Mesodermal cell (in vitro differentiated cells): ENCODE data around the gene SDHA.

Experiments
- H3K27ac ChIP-seq: 2 replicates; pipeline ENCODE4 v1.7.0; 2013; ENCODE audit warnings: mild to moderate bottlenecking, low read depth, low read length, moderate library complexity; ENCODE audit not compliant: severe bottlenecking
- H3K36me3 ChIP-seq: 2 replicates; pipeline ENCODE4 v1.7.1; 2013; ENCODE audit warnings: mild to moderate bottlenecking, low read length, moderate library complexity; ENCODE audit not compliant: control insufficient read depth, insufficient read depth
- H3K4me1 ChIP-seq: one replicate; pipeline ENCODE4 v1.7.1; 2013; ENCODE audit warnings: mild to moderate bottlenecking, low read length; ENCODE audit not compliant: insufficient read depth, control insufficient read depth, poor library complexity, severe bottlenecking
- H3K4me3 ChIP-seq: 2 replicates; pipeline ENCODE4 v1.7.0; 2013; ENCODE audit warnings: low read length, control low read depth, mild to moderate bottlenecking; ENCODE audit not compliant: insufficient read depth, poor library complexity, severe bottlenecking; ENCODE audit errors: extremely low read depth
- H3K9me3 ChIP-seq: 2 replicates; pipeline ENCODE4 v1.7.1; 2013; ENCODE audit warnings: mild to moderate bottlenecking, low read length, moderate library complexity; ENCODE audit not compliant: control insufficient read depth
- WGBS, 2 experiments: methylation state at CpG; one replicate each; pipeline ENCODE4 v1.1.5; 2013; ENCODE audit warnings: missing lambda C conversion rate in 2 of 2; ENCODE audit not compliant: insufficient coverage in 2 of 2; 5-methylcytosine and 5-hydroxymethylcytosine counted together

Gene SDHA

DNA sequence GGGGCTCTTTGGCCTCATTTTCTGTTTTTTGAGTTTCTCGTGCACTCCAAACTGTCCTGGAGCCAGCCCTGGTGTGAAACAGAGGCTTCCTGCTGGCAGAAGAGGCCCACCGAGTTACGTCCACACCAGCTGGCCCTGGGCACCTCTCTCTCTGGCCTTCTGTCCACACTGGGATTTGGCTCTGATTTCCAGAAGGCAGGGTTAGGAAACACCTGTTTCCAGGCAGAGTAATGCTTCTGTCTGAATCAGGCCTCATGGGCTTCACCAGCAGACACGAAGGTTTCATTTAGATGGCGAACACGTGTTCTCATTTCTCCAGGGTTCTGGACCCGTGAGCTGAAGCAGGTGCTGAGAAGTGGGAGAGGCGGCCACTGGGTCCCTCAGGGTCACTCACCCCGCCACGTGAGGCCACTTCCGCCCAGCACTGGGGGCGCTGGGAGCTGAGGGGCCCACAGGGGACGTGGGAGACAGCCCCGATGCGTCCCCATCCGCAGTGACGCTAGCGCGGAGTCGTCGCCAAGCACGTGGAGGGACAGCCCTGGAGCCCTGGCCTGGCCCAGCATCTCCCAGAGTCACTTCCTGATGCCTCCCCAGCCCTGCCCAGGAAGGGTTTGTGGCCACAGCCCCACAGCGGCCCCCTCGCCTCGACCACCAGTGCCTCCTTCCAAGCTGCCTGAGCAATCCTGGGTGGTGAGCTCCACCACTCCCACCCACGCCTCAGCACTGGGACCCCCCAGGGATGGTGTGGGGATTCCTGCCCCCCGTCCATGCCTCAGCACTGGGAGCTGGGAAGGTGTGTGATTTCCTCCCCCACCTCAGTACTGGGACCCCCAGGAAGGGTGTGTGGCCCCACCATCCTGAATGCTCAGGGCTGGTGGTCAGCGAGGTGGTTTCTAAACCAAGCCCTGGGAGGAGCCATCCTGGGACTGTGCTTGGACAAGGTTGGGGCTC lies 31.8 kb upstream of the SDHA start:
- 94% methylated on average over 16 to 25 of the region's 28 CpGs for WGBS, 2 experiments
- Histone ChIP-seq H3K27ac (no peak overlapping the region), H3K4me3 (no peak overlapping the region), H3K36me3 (no peaks in the 10 kb centered on the region), H3K9me3 (no peaks in the 10 kb centered on the region), H3K4me1 (no peaks in the 10 kb centered on the region)

DNA sequence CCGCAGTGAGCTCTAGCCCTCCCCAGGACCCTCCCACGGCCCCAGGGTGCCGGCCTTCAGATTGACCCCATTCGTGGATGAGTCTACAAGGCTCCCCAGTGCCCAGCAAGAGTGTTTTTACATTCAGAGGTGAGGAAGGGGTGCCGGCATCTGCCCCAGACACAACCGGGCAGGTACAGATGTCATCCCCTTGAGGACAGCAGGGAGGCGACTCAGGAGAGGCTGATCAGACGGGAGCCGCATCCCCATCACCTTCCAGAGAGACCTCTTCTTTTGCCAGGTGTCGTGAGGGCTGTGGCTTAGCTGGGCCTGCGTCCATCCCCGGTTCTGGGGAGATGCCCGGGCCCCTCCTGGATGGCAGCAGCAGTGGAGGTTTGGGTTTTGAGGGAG lies 31.1 kb upstream of the SDHA start:
- WGBS, 2 experiments, result 86 to 87% methylated on average over 8 to 9 of the region's 13 CpGs
- Histone ChIP-seq H3K27ac (no peak overlapping the region), H3K4me3 (no peak overlapping the region), H3K36me3 (no peaks in the 10 kb centered on the region), H3K4me1 (no peaks in the 10 kb centered on the region), H3K9me3 (no peaks in the 10 kb centered on the region)

GRCh38 chr5:187617-188451 lies 30.3 kb upstream of the SDHA start:
- Histone ChIP-seq H3K4me1 (no peaks in the 10 kb centered on the region), H3K4me3 (no peak overlapping the region), H3K36me3 (no peaks in the 10 kb centered on the region), H3K27ac (no peak overlapping the region), H3K9me3 (no peaks in the 10 kb centered on the region)
- WGBS, 2 experiments, result 76 to 81% methylated on average over 17 to 20 of the region's 21 CpGs

DNA sequence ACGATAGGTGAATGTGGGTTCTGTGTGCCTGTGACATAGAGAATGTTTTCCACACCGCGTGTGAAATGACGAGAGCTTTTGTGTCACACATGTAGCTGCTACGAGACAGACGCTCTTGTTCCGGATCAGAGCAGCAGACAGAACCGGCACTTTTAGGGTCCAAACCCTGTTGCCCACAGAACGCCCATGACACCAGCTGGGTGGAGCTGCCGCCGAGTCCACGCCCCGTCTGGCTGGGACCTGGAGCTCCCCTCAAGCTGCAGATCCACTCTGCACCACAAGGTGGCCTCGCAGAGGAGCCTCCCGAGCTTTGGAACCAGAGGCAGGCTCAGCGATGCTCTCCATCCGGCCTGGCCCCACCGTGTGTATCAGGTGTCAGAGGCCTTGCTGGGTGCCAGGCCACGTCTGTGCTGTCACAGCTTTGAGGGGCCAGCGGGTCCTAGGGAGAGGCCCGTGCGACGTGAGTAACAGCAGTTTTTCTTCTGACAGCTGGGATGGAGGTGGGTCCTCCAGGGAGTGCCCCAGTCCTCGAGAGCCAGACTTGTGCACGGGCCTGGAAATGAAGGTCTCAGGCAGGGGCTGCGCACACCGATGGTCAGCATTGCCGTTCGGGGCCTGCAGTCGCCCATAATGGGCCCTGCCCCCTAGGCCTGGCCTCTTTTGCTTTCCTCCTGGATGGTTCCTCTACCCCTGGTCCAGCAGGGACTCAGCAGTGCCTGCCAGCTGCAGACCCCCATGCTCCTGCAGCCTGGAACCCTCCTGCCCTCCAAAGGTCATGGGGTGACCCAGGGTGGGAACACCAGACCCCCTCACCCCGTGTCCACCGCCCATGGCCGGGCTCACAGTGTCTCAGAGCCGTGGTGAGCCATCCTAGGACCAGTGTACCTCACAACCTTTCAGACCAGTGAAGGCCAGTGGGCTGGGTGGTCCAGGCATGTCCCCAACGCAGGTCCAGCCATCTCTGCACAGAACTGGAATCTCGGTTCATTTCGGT lies 29.3 kb upstream of the SDHA start:
- Histone ChIP-seq H3K4me3 (no peak overlapping the region), H3K4me1 (no peaks in the 10 kb centered on the region), H3K36me3 (no peaks in the 10 kb centered on the region), H3K9me3 (no peaks in the 10 kb centered on the region), H3K27ac (no peak overlapping the region)
- WGBS, 2 experiments, result 46 to 48% methylated on average over 28 to 36 of the region's 37 CpGs

GRCh38 chr5:189486-189885 lies 28.6 kb upstream of the SDHA start:
- H3K4me3 ChIP-seq, result no peak overlapping the region
- no peak overlapping the region for H3K27ac ChIP-seq
- no peaks in the 10 kb centered on the region for H3K4me1 ChIP-seq
- H3K9me3 ChIP-seq, result no peaks in the 10 kb centered on the region
- H3K36me3 ChIP-seq, result no peaks in the 10 kb centered on the region
- 93 to 94% methylated on average over 5 to 8 of the region's 10 CpGs for WGBS, 2 experiments

DNA sequence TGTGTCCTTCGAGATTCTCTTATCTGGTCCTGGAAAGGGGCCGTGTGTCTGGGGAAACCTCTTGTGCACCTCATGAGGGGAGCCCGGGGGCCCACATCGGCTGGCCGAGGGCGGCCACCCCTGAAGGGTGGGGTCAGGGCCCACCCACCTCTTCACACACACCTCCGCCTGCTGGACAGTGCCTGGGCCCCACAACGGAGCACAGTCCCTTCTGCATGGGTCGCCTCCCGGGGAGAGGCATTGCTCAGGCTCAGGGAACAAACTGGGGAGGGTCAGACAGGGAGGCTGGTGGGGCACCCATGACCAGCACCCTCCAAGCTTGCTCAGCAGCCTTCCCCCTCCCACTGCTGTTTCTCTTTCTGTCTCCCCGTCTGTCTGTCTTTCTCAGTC lies 28.1 kb upstream of the SDHA start:
- H3K27ac ChIP-seq, result no peak overlapping the region
- H3K36me3 ChIP-seq, result no peaks in the 10 kb centered on the region
- whole genome bisulfite sequencing, 2 experiments, result 86 to 93% methylated on average over 4 to 7 of the region's 11 CpGs
- H3K9me3 ChIP-seq, result no peaks in the 10 kb centered on the region
- H3K4me3 ChIP-seq, result no peak overlapping the region
- no peaks in the 10 kb centered on the region for H3K4me1 ChIP-seq

DNA sequence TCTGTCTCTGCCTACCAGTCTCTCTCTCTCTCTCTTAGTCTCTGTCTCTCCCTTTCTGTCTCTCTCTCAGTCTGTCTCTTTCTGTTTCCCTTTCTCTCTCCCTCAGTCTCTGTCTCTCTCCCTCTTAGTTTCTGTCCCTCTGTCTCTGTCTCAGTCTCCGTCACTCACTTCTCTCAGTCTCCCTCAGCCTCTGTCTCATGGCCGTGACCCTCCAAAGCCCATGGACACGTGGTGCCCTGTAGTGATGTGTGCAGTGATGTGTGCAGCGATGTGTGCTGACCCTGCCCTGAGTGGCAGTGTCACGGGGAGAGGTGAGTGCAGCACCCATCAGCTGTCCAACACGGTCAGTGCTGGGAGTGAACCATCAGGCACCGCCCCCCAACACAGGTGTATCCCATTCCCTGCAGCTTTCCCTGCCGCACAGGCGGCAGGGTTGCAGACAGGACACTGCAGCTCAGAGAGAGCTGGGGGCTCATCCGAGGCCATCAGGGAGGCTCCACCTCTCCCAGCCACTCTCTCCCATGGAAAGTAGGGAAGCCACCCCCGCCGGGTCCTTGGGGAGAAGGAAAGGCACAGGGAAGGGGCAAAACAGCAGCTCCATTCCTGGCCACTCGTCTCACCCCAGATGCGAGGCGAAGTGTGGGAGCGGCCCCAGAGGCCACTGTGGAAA lies 27.6 kb upstream of the SDHA start:
- Histone ChIP-seq H3K9me3 (no peaks in the 10 kb centered on the region), H3K4me3 (no peak overlapping the region), H3K27ac (no peak overlapping the region), H3K4me1 (no peaks in the 10 kb centered on the region), H3K36me3 (no peaks in the 10 kb centered on the region)
- WGBS, 2 experiments, result 43 to 71% methylated on average over 4 to 10 of the region's 16 CpGs

DNA sequence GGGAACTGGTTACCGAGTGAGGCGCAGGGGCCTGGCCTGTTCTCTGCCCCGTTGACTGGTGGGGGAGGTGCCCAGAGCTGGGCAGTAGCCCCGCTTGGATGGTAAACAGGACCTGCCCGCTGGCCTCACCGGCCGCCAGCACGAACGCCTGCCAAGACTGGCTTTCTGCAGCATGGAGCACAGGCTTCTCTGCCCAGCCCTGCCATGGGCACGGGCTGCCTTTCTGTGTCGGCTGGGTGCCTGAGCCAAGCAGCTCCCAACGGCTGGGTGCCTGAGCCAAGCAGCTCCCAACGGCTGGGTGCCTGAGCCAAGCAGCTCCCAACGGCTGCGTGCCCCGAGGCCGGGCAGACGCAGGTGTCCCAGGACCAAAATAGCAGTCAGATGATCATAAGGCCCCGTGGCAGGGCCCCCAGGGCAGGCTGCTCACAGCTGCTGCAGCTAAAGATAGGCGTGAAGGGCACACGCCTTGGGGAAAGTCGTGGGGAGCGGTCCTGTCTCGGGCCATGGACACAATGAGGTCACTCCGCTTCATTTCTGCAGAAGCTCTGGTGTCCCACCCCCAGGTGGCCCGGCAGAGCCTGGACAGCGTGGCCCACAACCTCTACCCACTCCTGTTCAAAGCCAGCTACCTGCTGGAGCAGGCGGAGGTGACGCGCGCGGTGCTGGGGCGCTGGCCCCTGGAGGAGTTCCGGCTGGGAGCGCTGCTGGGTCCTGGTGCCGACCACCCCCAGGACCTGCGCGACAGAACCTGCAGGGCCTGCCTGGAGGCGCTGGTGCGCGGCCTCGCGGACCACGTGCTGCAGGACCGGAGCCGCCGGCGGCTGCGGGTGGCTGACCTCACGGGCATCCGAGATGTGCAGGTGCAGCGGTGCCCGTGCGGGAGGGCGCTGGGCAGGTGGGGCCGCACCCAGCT lies 26.8 kb upstream of the SDHA start, which contains the start of gene LRRC14B:
TSS of gene LRRC14B (plus strand) at position 460 of the 913 bp plus-strand sequence. CDS start at position 504, 44 bp downstream.
- 85 to 91% methylated on average over 42 to 56 of the region's 56 CpGs for WGBS, 2 experiments
- Histone ChIP-seq H3K36me3 (no peaks in the 10 kb centered on the region), H3K4me1 (no peaks in the 10 kb centered on the region), H3K4me3 (no peak within 1 kb of the TSS), H3K9me3 (no peaks in the 10 kb centered on the region), H3K27ac (no peak within 1 kb of the TSS)

DNA sequence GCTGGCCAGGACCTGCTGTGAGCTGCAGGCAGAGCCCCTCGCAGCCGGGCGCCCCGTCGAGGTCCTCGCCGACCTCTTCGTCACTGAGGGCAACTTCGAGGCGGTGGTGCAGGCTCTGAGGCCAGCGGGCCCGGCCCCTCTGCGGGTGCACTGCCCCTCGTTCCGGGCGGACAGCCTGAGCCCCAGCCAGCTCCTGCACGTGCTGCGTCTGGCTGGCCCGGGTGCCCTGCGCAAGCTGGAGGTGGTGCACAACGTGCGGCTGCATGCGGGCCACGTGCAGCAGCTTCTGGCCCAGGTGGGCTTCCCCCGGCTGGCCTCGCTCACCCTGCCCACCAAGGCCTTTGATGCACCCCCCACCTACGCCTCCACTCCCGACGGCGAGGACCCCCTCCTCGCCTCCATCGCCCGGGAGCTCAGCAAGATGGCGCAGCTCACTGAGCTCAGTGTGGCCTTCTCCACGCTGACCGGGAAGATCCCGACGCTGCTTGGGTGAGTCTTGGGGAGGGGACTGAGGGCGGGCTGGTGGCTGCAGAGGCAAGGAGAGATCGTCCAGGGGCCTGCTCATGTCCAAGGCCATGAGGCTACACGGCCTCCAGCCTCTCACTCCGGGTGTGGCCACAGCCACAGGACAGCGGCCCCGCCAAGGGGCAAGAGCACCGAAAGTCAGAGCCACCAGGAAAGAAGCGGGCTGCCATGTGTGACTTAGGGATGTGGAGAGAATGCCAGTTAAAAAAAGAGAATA lies 26.0 kb upstream of the SDHA start:
- Histone ChIP-seq H3K9me3 (no peaks in the 10 kb centered on the region), H3K4me1 (no peaks in the 10 kb centered on the region), H3K4me3 (no peak overlapping the region), H3K36me3 (no peaks in the 10 kb centered on the region), H3K27ac (no peak overlapping the region)
- WGBS, 2 experiments, result 89 to 95% methylated on average over 33 to 38 of the region's 46 CpGs
